ENCODE results near the gene PLEKHH2. TPM values are rescaled to one million over a fixed set of nuclear protein-coding genes. Genes with fewer than 3 reads are reported as not detected.

PLEKHH2 gene
- total and polyA plus RNA-seq, 4 donors, result 9.0 to 19.8 (median 15.5) TPM

DNA sequence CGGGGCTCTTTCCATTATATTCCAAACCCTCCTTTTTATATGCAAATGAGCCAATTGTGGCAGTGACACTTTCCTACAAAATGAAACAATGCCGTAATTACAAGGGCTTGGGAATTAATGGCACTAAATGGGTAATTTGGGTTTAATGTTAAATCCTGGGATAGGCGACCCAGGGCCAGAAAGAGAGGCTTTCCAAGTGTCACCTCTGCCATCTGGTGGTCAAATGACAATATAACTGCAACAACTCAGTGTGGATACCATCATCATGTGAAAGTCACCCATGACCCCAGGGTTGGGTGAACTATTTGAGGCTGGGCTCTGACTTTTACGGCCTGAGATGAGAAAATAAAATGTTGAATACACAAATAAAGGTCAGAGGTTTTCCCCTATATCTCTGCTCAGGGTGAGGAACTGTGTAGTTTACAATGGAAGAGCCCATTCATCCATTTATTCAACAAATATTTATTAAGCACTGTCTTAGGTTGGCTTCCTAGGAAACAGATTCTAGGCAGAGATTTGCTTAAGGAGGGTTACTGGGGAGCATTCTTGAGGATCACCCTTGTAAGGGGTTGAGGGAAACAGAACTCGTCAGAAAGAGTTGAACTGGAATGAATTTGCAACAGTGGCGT is 27.7 kb upstream of the PLEKHH2 start:
- no peak overlapping the region for H3K4me3 ChIP-seq (ENCODE audit: low read depth, low read length)
- H3K27ac ChIP-seq (ENCODE audit: low read depth, low read length), result no peak overlapping the region
- WGBS (ENCODE audit: insufficient coverage), result 69% methylated on average over 3 of the region's 6 CpGs
- peak in 4 of 6 donors; percentile 26 to 86 (median 48) for DNase-seq (ENCODE audit: low read depth in 4 of 6, low spot score in 6 of 6)
- no peaks in the 10 kb centered on the region for H3K9me3 ChIP-seq (ENCODE audit: control insufficient read depth, insufficient read depth, low read length)
- H3K4me1 ChIP-seq (ENCODE audit: control insufficient read depth, insufficient read depth, low read length), result no peaks in the 10 kb centered on the region
- H3K36me3 ChIP-seq (ENCODE audit: control insufficient read depth, insufficient read depth, low read length), result no peaks in the 10 kb centered on the region
- H3K27me3 ChIP-seq (ENCODE audit: control insufficient read depth, insufficient read depth, low read length), result no peaks in the 10 kb centered on the region

DNA sequence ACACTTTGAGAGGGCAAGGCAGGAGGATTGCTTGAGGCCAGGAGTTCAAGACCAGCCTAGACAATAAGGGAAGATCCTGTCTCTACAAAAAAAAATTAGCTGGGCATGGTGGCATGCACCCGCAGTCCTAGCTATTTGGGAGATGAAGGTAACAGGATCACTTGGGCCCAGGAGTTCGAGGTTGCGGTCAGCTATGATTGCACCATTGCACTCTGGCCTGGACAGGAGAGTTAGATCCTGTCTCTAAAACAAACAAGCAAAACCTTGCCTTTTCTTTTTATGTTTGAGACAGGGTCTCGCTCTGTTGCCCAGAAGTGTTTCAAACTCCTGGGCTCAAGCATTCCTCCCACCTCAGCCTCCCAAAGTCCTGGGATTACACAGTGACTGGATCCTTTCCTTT is 26.7 kb upstream of the PLEKHH2 start:
- no peaks in the 10 kb centered on the region for H3K27me3 ChIP-seq (ENCODE audit: control insufficient read depth, insufficient read depth, low read length)
- WGBS (ENCODE audit: insufficient coverage), result 96% methylated on average over 3 of the region's 4 CpGs
- no peak overlapping the region for H3K27ac ChIP-seq (ENCODE audit: low read depth, low read length)

DNA sequence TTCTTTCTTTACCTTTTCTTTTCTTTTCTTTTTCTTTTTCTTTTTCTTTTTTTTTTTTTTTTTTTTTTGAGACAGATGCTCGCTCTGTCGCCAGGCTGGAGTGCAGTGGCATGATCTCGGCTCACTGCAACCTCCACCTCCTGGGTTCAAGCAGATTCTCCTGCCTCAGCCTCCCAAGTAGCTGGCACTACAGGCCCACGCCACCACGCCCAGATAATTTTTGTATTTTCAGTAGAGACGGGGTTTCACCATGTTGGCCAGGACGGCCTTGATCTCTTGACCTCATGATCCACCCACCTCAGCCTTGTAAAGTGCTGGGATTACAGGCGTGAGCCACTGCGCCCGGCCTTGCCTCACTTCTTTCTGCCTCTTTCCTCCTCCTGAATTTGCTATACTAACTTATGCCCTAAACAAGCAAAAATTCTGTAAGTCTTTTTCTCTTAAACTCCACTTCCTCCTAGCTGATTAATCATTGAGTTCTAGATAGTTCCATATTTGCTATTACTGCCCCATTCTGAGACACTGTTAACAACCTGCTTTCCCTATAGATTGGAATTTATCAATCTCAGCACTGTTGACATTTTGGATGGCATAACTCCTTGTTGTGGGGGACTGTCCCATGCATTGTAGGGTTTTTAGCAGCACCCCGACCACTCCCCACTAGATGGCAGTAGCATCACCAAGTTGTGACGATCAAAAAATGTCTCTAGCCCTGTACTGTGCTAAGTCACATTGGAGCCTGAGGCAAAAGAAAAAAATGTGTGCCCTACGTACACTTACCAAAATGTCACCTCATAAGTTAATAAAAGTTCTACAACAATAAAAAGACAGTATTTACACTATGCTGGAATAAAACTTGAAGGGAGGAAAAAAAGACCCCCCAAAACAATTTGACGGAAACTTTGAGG is 24.8 kb upstream of the PLEKHH2 start:
- DNase-seq (ENCODE audit: low read depth in 4 of 6, low spot score in 6 of 6), result peak in 4 of 6 donors; percentile 46 to 90 (median 76)
- H3K9me3 ChIP-seq (ENCODE audit: control insufficient read depth, insufficient read depth, low read length), result no peaks in the 10 kb centered on the region
- no peaks in the 10 kb centered on the region for H3K36me3 ChIP-seq (ENCODE audit: control insufficient read depth, insufficient read depth, low read length)
- WGBS (ENCODE audit: insufficient coverage), result 70% methylated on average over 12 of the region's 14 CpGs
- no peak overlapping the region for H3K27ac ChIP-seq (ENCODE audit: low read depth, low read length)
- no peaks in the 10 kb centered on the region for H3K4me1 ChIP-seq (ENCODE audit: control insufficient read depth, insufficient read depth, low read length)
- H3K4me3 ChIP-seq (ENCODE audit: low read depth, low read length), result no peak overlapping the region
- H3K27me3 ChIP-seq (ENCODE audit: control insufficient read depth, insufficient read depth, low read length), result no peaks in the 10 kb centered on the region

More for the DNA sequence above, 26.7 kb upstream of the PLEKHH2 start:
- Histone ChIP-seq H3K36me3 (ENCODE audit: control insufficient read depth, insufficient read depth, low read length) (no peaks in the 10 kb centered on the region), H3K4me1 (ENCODE audit: control insufficient read depth, insufficient read depth, low read length) (no peaks in the 10 kb centered on the region), H3K4me3 (ENCODE audit: low read depth, low read length) (no peak overlapping the region), H3K9me3 (ENCODE audit: control insufficient read depth, insufficient read depth, low read length) (no peaks in the 10 kb centered on the region)
- no peak for DNase-seq (ENCODE audit: low read depth in 4 of 6, low spot score in 6 of 6)

DNA sequence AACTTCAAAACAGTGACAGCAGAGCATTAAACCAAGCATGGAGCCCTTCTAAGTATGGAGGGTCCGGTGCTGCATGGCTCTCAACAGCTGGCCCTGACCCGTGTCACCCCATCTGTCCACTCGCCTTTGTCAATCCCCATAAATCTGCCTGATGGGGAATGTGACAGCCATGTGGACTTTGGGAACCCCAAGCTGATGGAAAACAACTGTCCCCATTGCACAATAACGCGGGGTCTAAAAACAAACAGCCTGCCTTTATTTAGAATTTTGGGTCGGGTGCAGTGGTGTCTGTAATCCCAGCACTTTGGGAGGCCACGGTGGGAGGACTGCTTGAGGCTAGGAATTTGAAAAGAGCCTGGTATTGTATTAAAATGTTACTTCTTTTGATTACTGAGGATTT is 24.1 kb upstream of the PLEKHH2 start:
- no peak overlapping the region for H3K4me3 ChIP-seq (ENCODE audit: low read depth, low read length)
- H3K9me3 ChIP-seq (ENCODE audit: control insufficient read depth, insufficient read depth, low read length), result no peaks in the 10 kb centered on the region
- H3K4me1 ChIP-seq (ENCODE audit: control insufficient read depth, insufficient read depth, low read length), result no peaks in the 10 kb centered on the region
- no peak for DNase-seq (ENCODE audit: low read depth in 4 of 6, low spot score in 6 of 6)
- H3K27me3 ChIP-seq (ENCODE audit: control insufficient read depth, insufficient read depth, low read length), result no peaks in the 10 kb centered on the region
- WGBS (ENCODE audit: insufficient coverage), result 33% methylated on average over 2 of the region's 7 CpGs
- no peaks in the 10 kb centered on the region for H3K36me3 ChIP-seq (ENCODE audit: control insufficient read depth, insufficient read depth, low read length)
- no peak overlapping the region for H3K27ac ChIP-seq (ENCODE audit: low read depth, low read length)

DNA sequence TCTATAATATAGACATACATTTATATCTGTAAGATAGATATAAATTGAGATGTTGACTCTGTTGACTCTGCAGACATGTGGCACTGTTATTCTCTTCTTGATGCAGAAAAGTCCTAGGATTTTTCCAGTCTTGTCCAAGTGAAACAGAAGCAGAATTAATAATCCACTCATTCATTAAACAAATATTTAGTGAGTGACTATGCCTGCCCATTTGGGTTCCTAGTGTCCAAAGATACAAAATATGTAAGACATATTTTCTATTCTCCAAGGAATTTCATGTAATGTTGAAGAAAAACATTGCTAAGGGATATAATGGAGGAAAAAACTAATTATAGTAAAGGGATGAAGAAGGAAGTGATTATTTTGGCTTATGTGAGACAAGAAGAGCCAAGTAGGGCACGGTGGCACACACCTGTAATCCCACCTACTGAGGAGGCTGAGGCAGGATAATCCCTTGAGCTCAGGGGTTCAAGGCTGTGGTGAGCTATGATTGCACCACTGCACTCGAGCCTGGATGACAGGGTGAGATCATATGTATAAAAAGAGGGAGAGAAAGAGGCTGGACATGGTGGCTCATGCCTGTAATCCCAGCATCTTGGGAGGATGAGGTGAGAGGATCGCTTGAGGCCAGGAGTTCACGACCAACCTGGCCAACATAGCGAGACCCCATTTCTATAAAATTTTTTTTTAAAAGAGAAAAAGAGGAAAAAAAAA is 19.9 kb upstream of the PLEKHH2 start:
- H3K4me3 ChIP-seq (ENCODE audit: low read depth, low read length), result no peak overlapping the region
- no peaks in the 10 kb centered on the region for H3K4me1 ChIP-seq (ENCODE audit: control insufficient read depth, insufficient read depth, low read length)
- H3K27ac ChIP-seq (ENCODE audit: low read depth, low read length), result no peak overlapping the region
- H3K27me3 ChIP-seq (ENCODE audit: control insufficient read depth, insufficient read depth, low read length), result no peaks in the 10 kb centered on the region
- 89% methylated on average over 1 of the region's 5 CpGs for WGBS (ENCODE audit: insufficient coverage)
- no peaks in the 10 kb centered on the region for H3K9me3 ChIP-seq (ENCODE audit: control insufficient read depth, insufficient read depth, low read length)
- DNase-seq (ENCODE audit: low read depth in 4 of 6, low spot score in 6 of 6), result no peak
- H3K36me3 ChIP-seq (ENCODE audit: control insufficient read depth, insufficient read depth, low read length), result no peaks in the 10 kb centered on the region

DNA sequence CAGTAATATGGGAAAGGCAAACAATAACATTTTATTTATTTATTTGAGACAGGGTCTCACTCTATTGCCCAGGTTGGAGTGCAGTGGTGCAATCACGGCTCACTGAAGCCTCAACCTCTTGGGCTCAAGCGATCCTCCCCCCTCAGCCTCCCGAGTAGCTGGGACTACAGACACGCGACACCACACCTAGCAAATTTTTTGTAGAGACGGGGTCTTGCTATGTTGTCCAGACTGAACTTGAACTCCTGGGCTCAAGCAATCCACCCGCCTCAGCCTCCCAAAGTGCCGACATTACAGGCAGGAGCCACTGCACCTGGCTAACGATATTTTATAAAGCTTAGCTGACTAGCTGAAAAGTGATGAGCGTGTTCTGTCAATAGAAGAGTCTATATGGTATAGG is 17.5 kb upstream of the PLEKHH2 start:
- DNase-seq (ENCODE audit: low read depth in 4 of 6, low spot score in 6 of 6), result no peak
- no peaks in the 10 kb centered on the region for H3K4me1 ChIP-seq (ENCODE audit: control insufficient read depth, insufficient read depth, low read length)
- no peaks in the 10 kb centered on the region for H3K9me3 ChIP-seq (ENCODE audit: control insufficient read depth, insufficient read depth, low read length)
- H3K4me3 ChIP-seq (ENCODE audit: low read depth, low read length), result no peak overlapping the region
- H3K27ac ChIP-seq (ENCODE audit: low read depth, low read length), result no peak overlapping the region
- no peaks in the 10 kb centered on the region for H3K36me3 ChIP-seq (ENCODE audit: control insufficient read depth, insufficient read depth, low read length)
- WGBS (ENCODE audit: insufficient coverage), result 94% methylated on average over 9 of the region's 10 CpGs
- H3K27me3 ChIP-seq (ENCODE audit: control insufficient read depth, insufficient read depth, low read length), result no peaks in the 10 kb centered on the region

DNA sequence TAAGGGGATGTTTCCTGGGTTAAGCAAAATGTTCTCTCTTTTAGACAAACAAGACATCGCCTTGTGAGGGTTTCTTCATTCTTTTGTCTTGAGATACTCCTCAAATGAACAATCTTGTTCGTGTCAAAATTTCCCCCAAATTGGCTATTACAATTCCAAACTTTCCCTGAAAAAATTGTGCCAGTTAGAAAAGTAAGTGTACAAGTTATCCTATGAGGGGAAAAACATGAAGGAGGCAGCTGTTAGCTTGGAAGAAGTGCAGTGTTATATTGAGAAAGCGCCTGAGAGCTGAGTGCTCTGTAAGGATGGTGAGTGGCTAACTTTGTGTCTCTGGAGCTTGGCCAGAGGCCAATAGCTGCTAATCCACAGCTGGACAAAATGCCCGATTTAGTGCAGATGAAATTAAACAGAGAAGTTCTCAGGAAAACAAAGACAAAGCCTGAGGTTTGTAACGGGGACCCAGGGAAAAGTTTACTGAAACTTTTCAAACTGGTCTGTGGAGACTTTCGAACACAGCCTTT is 14.1 kb upstream of the PLEKHH2 start:
- Histone ChIP-seq H3K36me3 (ENCODE audit: control insufficient read depth, insufficient read depth, low read length) (no peaks in the 10 kb centered on the region), H3K27ac (ENCODE audit: low read depth, low read length) (no peak overlapping the region), H3K4me1 (ENCODE audit: control insufficient read depth, insufficient read depth, low read length) (no peaks in the 10 kb centered on the region), H3K9me3 (ENCODE audit: control insufficient read depth, insufficient read depth, low read length) (no peaks in the 10 kb centered on the region), H3K27me3 (ENCODE audit: control insufficient read depth, insufficient read depth, low read length) (no peaks in the 10 kb centered on the region), H3K4me3 (ENCODE audit: low read depth, low read length) (no peak overlapping the region)
- DNase-seq (ENCODE audit: low read depth in 4 of 6, low spot score in 6 of 6), result peak in 2 of 6 donors; percentile 27 to 60
- 46% methylated on average over 4 of the region's 6 CpGs for WGBS (ENCODE audit: insufficient coverage)

DNA sequence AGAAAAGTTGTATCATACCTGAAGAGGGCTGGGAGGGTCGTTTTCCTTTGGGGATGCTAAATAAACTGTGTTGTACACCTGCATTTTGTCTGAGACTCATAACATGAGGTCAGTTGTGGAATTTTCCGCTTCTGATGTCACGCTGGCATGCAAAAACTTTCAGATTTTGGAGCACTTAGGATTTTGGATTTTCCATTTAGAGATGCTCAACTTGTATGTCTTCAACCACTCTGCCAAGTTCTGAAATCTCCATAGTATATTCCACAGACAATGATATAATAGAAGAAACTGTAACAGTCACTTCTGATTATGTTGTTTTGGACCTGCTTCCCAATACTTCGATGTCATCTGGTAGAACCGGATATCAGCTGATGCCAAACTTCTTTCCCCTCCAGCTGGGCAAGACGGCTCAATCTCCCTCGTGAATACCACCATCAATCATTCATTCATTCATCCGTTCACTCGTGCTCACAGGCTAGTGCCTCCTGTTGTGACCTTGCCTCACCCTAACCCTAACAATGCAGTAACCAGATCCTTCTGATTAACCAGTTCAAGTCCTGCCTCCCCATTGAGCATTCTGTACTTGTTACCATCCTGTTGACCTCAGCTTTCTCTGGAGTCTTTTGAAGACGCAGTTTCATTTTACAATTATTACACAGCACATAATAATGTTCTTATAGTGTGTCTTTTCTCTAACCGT is 5.3 kb upstream of the PLEKHH2 start:
- no peak overlapping the region for H3K4me3 ChIP-seq (ENCODE audit: low read depth, low read length)
- H3K36me3 ChIP-seq (ENCODE audit: control insufficient read depth, insufficient read depth, low read length), result no peaks in the 10 kb centered on the region
- H3K4me1 ChIP-seq (ENCODE audit: control insufficient read depth, insufficient read depth, low read length), result peaks cover 3% of the 10 kb centered on the region
- 55% methylated on average over 9 of the region's 11 CpGs for WGBS (ENCODE audit: insufficient coverage)
- DNase-seq (ENCODE audit: low read depth in 4 of 6, low spot score in 6 of 6), result no peak
- peaks cover 7% of the 10 kb centered on the region for H3K27me3 ChIP-seq (ENCODE audit: control insufficient read depth, insufficient read depth, low read length)
- no peaks in the 10 kb centered on the region for H3K9me3 ChIP-seq (ENCODE audit: control insufficient read depth, insufficient read depth, low read length)
- no peak overlapping the region for H3K27ac ChIP-seq (ENCODE audit: low read depth, low read length)
